Fibroblast of the aortic adventitia (primary cell): ENCODE measurements around the gene AFM. TPM values are rescaled to one million over a fixed set of nuclear protein-coding genes. Genes with fewer than 3 reads are reported as not detected.

ENCODE experiments used
- DNase-seq: peaks from one replicate; pipeline ENCODE4 v3.0.0-alpha.2; 2010; ENCODE audit warnings: low read depth
- H3K4me3 ChIP-seq: 2 replicates; pipeline ENCODE4 v1.5.1; 2011; ENCODE audit warnings: low read depth, mild to moderate bottlenecking, control low read depth, low read length, moderate library complexity
- CTCF ChIP-seq: IDR thresholded peaks from 2 replicates; pipeline ENCODE4 v1.5.1; 2011; ENCODE audit warnings: mild to moderate bottlenecking, low read length, control low read depth, inconsistent platforms; ENCODE audit not compliant: insufficient read depth
- total RNA-seq: library from RNA; depleted of rRNA; stranded (reverse); fragments of >200 nt; gene quantifications from 2 replicates; pipeline ENCODE4 v1.2.3, GENCODE V29; 2012; ENCODE audit warnings: low replicate concordance

The AFM gene
- total RNA-seq, 1 donor = not detected

- no peak overlapping the region for H3K4me3 ChIP-seq
- no peak for TF ChIP-seq CTCF
- no peak for DNase-seq
These were observed 44.6 kb upstream of the AFM start for GRCh38 chr4:73436674-73437557.

- TF ChIP-seq CTCF = no peak
- DNase-seq = no peak
- H3K4me3 ChIP-seq = no peak overlapping the region
These were observed 44.0 kb upstream of the AFM start for GRCh38 chr4:73437558-73437956.

DNA sequence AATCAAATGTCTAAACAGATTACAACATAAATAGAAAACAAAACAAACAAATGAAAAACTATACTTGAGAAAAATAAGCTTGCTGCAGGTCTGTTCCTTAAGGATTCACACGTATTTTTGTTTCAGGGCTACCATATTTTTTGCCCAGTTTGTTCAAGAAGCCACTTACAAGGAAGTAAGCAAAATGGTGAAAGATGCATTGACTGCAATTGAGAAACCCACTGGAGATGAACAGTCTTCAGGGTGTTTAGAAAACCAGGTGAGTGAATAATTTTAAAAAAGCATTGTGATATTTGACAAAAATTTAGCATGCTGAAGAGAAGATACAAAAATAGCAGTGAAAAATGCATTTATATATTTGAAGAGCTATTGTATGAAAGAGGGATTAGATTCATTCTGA, 43.5 kb upstream of the AFM start:
- H3K4me3 ChIP-seq = no peak overlapping the region
- TF ChIP-seq CTCF = no peak
- DNase-seq = no peak

- TF ChIP-seq CTCF = no peak
- DNase-seq = no peak
- no peak overlapping the region for H3K4me3 ChIP-seq
These were observed 42.8 kb upstream of the AFM start for GRCh38 chr4:73438582-73439215.

DNA sequence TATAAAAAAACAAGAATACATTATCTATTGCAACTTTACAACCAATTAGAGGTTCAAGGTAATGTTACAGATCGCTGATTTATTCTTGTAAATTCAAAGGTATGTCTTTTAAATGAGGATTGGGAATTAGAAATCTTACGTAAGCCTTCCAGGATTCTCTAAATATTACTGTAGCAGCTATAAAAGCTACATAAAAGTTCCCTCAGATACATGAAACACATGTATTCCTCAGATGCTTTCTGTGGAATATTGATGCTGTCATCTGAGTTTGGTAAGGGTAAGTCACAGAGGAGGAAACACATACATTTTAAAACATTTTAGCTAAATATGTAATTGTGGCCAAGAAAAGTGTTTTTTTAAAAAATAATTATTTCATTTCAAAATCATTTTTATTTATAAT, 42.1 kb upstream of the AFM start:
- no peak for DNase-seq
- no peak overlapping the region for H3K4me3 ChIP-seq
- no peak for TF ChIP-seq CTCF

- H3K4me3 ChIP-seq = no peak overlapping the region
- DNase-seq = no peak
- no peak for TF ChIP-seq CTCF
These were observed 41.6 kb upstream of the AFM start for GRCh38 chr4:73439991-73440390.
